SU-DHL-6 (cell line): ENCODE measurements around the gene RCBTB2.

Experiments used
- EZH2phosphoT487 ChIP-seq: fragments of 200-600 bp; sonication (generic), shearing (Covaris generic); conservative IDR thresholded peaks from 2 replicates; pipeline ENCODE4 v1.6.1; 2018; ENCODE audit warnings: mild to moderate bottlenecking, antibody characterized with exemption, low read length, moderate library complexity, mixed read lengths
- TF ChIP-seq, protein P1 (sequence below): fragments of 200-600 bp; sonication (generic); IDR thresholded peaks from one replicate; pipeline ENCODE4 v1.5.1; 2017; ENCODE audit warnings: antibody characterized with exemption, mild to moderate bottlenecking, low read length, moderate library complexity; ENCODE audit not compliant: insufficient read depth, poor library complexity, severe bottlenecking

DNA sequence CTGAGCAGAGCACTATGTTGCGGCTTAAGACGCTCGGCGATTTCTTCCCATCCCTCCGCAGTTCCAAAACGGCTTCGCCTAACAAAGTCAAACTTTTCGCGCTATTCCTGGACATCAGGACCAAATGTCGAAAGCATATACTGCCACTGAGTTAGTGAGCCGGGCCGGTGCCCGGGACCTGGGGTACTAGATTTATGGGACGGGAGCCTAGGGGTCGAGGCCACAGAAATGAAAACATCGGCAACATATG, 699 bp downstream of the RCBTB2 start:
- TF ChIP-seq, protein P1, sequence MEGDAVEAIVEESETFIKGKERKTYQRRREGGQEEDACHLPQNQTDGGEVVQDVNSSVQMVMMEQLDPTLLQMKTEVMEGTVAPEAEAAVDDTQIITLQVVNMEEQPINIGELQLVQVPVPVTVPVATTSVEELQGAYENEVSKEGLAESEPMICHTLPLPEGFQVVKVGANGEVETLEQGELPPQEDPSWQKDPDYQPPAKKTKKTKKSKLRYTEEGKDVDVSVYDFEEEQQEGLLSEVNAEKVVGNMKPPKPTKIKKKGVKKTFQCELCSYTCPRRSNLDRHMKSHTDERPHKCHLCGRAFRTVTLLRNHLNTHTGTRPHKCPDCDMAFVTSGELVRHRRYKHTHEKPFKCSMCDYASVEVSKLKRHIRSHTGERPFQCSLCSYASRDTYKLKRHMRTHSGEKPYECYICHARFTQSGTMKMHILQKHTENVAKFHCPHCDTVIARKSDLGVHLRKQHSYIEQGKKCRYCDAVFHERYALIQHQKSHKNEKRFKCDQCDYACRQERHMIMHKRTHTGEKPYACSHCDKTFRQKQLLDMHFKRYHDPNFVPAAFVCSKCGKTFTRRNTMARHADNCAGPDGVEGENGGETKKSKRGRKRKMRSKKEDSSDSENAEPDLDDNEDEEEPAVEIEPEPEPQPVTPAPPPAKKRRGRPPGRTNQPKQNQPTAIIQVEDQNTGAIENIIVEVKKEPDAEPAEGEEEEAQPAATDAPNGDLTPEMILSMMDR: no peak
- TF ChIP-seq EZH2phosphoT487: no peak
